ENCODE measurements around the gene SLCO1A2.

SLCO1A2 gene

GRCh38 chr12:21289698-21290097 lies 45.0 kb downstream of the SLCO1A2 start:
- Mint-ChIP-seq H3K9me3 (no peaks in the 10 kb centered on the region), H3K4me3 (no peak overlapping the region), H3K27ac (no peak overlapping the region), H3K27me3 (no peaks in the 10 kb centered on the region), H3K4me1 (no peaks in the 10 kb centered on the region)
- no peak for ATAC-seq
- no peak for DNase-seq

GRCh38 chr12:21276826-21277225 lies 57.9 kb downstream of the SLCO1A2 start:
- no peak overlapping the region for H3K4me3 Mint-ChIP-seq
- H3K27me3 Mint-ChIP-seq = peaks cover 49% of the 10 kb centered on the region
- no peak for ATAC-seq
- DNase-seq = no peak
- no peak overlapping the region for H3K27ac Mint-ChIP-seq
- H3K9me3 Mint-ChIP-seq = peaks cover 0 to 7% of the 10 kb centered on the region in 2 donors
- H3K4me1 Mint-ChIP-seq = no peaks in the 10 kb centered on the region

GRCh38 chr12:21265932-21266331 lies 68.8 kb downstream of the SLCO1A2 start:
- ATAC-seq = no peak
- H3K4me1 Mint-ChIP-seq = no peaks in the 10 kb centered on the region
- no peak overlapping the region for H3K27ac Mint-ChIP-seq
- peaks cover 6 to 8% of the 10 kb centered on the region in 2 donors for H3K9me3 Mint-ChIP-seq
- no peak overlapping the region for H3K4me3 Mint-ChIP-seq
- peaks cover 9% of the 10 kb centered on the region for H3K27me3 Mint-ChIP-seq
- DNase-seq = no peak

GRCh38 chr12:21264232-21264631 lies 70.5 kb downstream of the SLCO1A2 start:
- ATAC-seq = no peak
- DNase-seq = no peak
- no peak overlapping the region for H3K27ac Mint-ChIP-seq

GRCh38 chr12:21257172-21257571 lies 77.5 kb downstream of the SLCO1A2 start:
- Mint-ChIP-seq H3K27ac (no peak overlapping the region), H3K9me3 (no peaks in the 10 kb centered on the region)
- ATAC-seq = no peak

More at GRCh38 chr12:21264232-21264631, 70.5 kb downstream of the SLCO1A2 start:
- Mint-ChIP-seq H3K9me3 (peaks cover 6 to 8% of the 10 kb centered on the region in 2 donors), H3K27me3 (peaks cover 9% of the 10 kb centered on the region), H3K4me1 (no peaks in the 10 kb centered on the region), H3K4me3 (no peak overlapping the region)

GRCh38 chr12:21252070-21252469 lies 82.6 kb downstream of the SLCO1A2 start:
- no peaks in the 10 kb centered on the region for H3K9me3 Mint-ChIP-seq
- no peak overlapping the region for H3K27ac Mint-ChIP-seq

More at GRCh38 chr12:21257172-21257571, 77.5 kb downstream of the SLCO1A2 start:
- H3K4me3 Mint-ChIP-seq = no peak overlapping the region
- no peaks in the 10 kb centered on the region for H3K27me3 Mint-ChIP-seq
- no peak for DNase-seq
- no peaks in the 10 kb centered on the region for H3K4me1 Mint-ChIP-seq

GRCh38 chr12:21248679-21249078 lies 86.0 kb downstream of the SLCO1A2 start:
- ATAC-seq (peak; percentile 23), DNase-seq (no peak)
- Mint-ChIP-seq H3K27me3 (no peaks in the 10 kb centered on the region), H3K27ac (no peak overlapping the region), H3K4me3 (no peak overlapping the region), H3K9me3 (no peaks in the 10 kb centered on the region), H3K4me1 (no peaks in the 10 kb centered on the region)

More at GRCh38 chr12:21252070-21252469, 82.6 kb downstream of the SLCO1A2 start:
- H3K4me3 Mint-ChIP-seq = no peak overlapping the region
- no peaks in the 10 kb centered on the region for H3K4me1 Mint-ChIP-seq
- no peak for ATAC-seq
- H3K27me3 Mint-ChIP-seq = no peaks in the 10 kb centered on the region
- DNase-seq = no peak

- DNase-seq = no peak
Measured at GRCh38 chr12:21239866-21240265, 94.9 kb downstream of the SLCO1A2 start.

GRCh38 chr12:21234395-21234794 lies 100.3 kb downstream of the SLCO1A2 start:
- ATAC-seq (no peak), DNase-seq (no peak)
- Mint-ChIP-seq H3K27me3 (no peaks in the 10 kb centered on the region), H3K4me3 (no peak overlapping the region), H3K9me3 (no peaks in the 10 kb centered on the region), H3K4me1 (no peaks in the 10 kb centered on the region), H3K27ac (no peak overlapping the region)

More at GRCh38 chr12:21239866-21240265, 94.9 kb downstream of the SLCO1A2 start:
- H3K4me3 Mint-ChIP-seq = no peak overlapping the region
- H3K9me3 Mint-ChIP-seq = no peaks in the 10 kb centered on the region
- H3K27ac Mint-ChIP-seq = no peak overlapping the region
- H3K4me1 Mint-ChIP-seq = no peaks in the 10 kb centered on the region
- H3K27me3 Mint-ChIP-seq = peaks cover 14% of the 10 kb centered on the region
- no peak for ATAC-seq

GRCh38 chr12:21223930-21224329 lies 110.8 kb downstream of the SLCO1A2 start:
- no peak overlapping the region for H3K27ac Mint-ChIP-seq
- H3K27me3 Mint-ChIP-seq = no peaks in the 10 kb centered on the region

GRCh38 chr12:21221778-21222177 lies 112.9 kb downstream of the SLCO1A2 start:
- no peaks in the 10 kb centered on the region for H3K9me3 Mint-ChIP-seq
- no peak overlapping the region for H3K27ac Mint-ChIP-seq
- no peak for DNase-seq
- ATAC-seq = no peak
- no peak overlapping the region for H3K4me3 Mint-ChIP-seq
- H3K4me1 Mint-ChIP-seq = no peaks in the 10 kb centered on the region
- H3K27me3 Mint-ChIP-seq = no peaks in the 10 kb centered on the region

More at GRCh38 chr12:21223930-21224329, 110.8 kb downstream of the SLCO1A2 start:
- H3K9me3 Mint-ChIP-seq = no peaks in the 10 kb centered on the region
- H3K4me3 Mint-ChIP-seq = no peak overlapping the region
- no peak for DNase-seq
- no peaks in the 10 kb centered on the region for H3K4me1 Mint-ChIP-seq
- no peak for ATAC-seq

- no peak overlapping the region for H3K4me3 Mint-ChIP-seq
- H3K27me3 Mint-ChIP-seq = no peaks in the 10 kb centered on the region
- H3K4me1 Mint-ChIP-seq = no peaks in the 10 kb centered on the region
- no peaks in the 10 kb centered on the region for H3K9me3 Mint-ChIP-seq
- H3K27ac Mint-ChIP-seq = no peak overlapping the region
- DNase-seq (no peak), ATAC-seq (no peak)
Measured at GRCh38 chr12:21221072-21221471, 113.6 kb downstream of the SLCO1A2 start.

- DNase-seq = no peak
- no peaks in the 10 kb centered on the region for H3K4me1 Mint-ChIP-seq
- H3K27ac Mint-ChIP-seq = no peak overlapping the region
- H3K9me3 Mint-ChIP-seq = peaks cover 0 to under 1% of the 10 kb centered on the region in 2 donors
- H3K27me3 Mint-ChIP-seq = no peaks in the 10 kb centered on the region
- ATAC-seq = no peak
- H3K4me3 Mint-ChIP-seq = no peak overlapping the region
Measured at GRCh38 chr12:21220266-21220665, 114.5 kb downstream of the SLCO1A2 start.

- Mint-ChIP-seq H3K4me1 (no peaks in the 10 kb centered on the region), H3K27ac (no peak overlapping the region), H3K9me3 (peaks cover 0 to 7% of the 10 kb centered on the region in 2 donors), H3K4me3 (no peak overlapping the region), H3K27me3 (no peaks in the 10 kb centered on the region)
- ATAC-seq (no peak), DNase-seq (no peak)
Measured at GRCh38 chr12:21219206-21219605, 115.5 kb downstream of the SLCO1A2 start.
